Epithelial cell of proximal tubule (primary cell): ENCODE data around the gene UBA52. TPM values are rescaled to one million over a fixed set of nuclear protein-coding genes. Genes with fewer than 3 reads are reported as not detected.
"Not testable (repeated sequence)": the region's sequence is repeated elsewhere in the genome, so short reads cannot be mapped to it uniquely, and the experiment has no call there.

Experiments used
- DNase-seq: peaks from one replicate; pipeline ENCODE4 v3.0.0-alpha.2; 2011; ENCODE audit warnings: low read depth
- H3K4me3 ChIP-seq: 2 replicates; pipeline ENCODE4 v1.5.1; 2011; ENCODE audit warnings: low read depth, mild to moderate bottlenecking, low read length
- CTCF ChIP-seq: conservative IDR thresholded peaks from 2 replicates; pipeline ENCODE4 v1.5.1; 2012; ENCODE audit warnings: low read depth, mild to moderate bottlenecking, low read length
- total RNA-seq: library from RNA; depleted of rRNA; stranded (reverse); fragments of >200 nt; gene quantifications from 2 replicates; pipeline ENCODE4 v1.2.3, GENCODE V29; 2015

Gene UBA52
- total RNA-seq, 1 donor from 2014 or later, result 1,698 TPM

- no peak for DNase-seq
- no peak overlapping the region for H3K4me3 ChIP-seq
- TF ChIP-seq CTCF, result no peak
These were observed 39.3 kb upstream of the UBA52 start for GRCh38 chr19:18532168-18532890.

GRCh38 chr19:18533058-18533457, 38.6 kb upstream of the UBA52 start:
- no peak for TF ChIP-seq CTCF
- H3K4me3 ChIP-seq, result no peak overlapping the region
- DNase-seq, result no peak

GRCh38 chr19:18536475-18536874, 35.2 kb upstream of the UBA52 start:
- DNase-seq, result no peak
- H3K4me3 ChIP-seq, result no peak overlapping the region
- no peak for TF ChIP-seq CTCF

- no peak for TF ChIP-seq CTCF
- H3K4me3 ChIP-seq, result no peak overlapping the region
- DNase-seq, result no peak
These were observed 34.2 kb upstream of the UBA52 start for GRCh38 chr19:18537431-18537830.

DNA sequence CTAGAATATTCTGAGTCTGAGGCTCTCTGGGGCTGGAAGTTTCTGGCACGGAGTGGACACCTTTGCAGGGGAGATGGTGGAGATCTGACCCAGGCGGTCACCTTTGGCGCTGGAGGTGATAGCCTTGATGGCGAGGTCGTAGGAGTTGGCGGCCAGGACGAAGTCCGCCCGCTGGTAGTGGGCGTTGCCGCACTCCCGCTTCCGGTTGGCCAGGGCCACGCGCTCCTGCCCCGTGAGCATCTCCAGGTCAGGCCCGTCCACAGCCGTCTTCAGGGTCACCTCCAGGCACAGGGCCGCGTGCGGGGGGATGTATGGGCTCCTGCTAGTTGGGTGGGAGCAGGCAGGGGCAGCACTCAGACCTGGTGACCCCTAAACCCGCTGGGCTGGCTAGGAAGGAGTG, 33.5 kb upstream of the UBA52 start:
- no peak for DNase-seq
- no peak overlapping the region for H3K4me3 ChIP-seq

GRCh38 chr19:18539372-18539771, 32.3 kb upstream of the UBA52 start:
- no peak for DNase-seq
- H3K4me3 ChIP-seq, result no peak overlapping the region
- no peak for TF ChIP-seq CTCF

More for the DNA sequence above, 33.5 kb upstream of the UBA52 start:
- no peak for TF ChIP-seq CTCF

DNA sequence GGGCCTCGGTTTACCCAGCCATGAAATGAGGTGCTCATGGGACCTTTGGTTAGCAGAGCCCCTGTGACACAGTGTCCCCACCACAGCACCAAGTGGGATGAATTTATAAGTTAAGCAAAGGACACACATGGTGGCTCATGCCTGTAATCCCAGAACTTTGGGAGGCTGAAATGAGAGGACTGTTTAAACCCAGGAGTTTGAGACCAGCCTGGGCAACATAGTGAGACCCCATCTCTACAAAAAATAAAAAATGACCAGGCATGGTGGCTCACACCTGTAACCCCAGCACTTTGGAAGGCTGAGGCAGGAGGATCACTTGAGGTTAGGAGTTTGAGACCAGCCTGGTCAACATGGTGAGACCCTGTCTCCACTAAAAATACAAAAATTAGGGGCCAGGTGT, 31.5 kb upstream of the UBA52 start:
- not testable (repeated sequence) for H3K4me3 ChIP-seq, DNase-seq
